Dermis blood vessel endothelial cell (primary cell): ENCODE results near the gene RSPH1. TPM values are rescaled to one million over a fixed set of nuclear protein-coding genes. Genes with fewer than 3 reads are reported as not detected.

Source experiments
- DNase-seq: peaks from one replicate; pipeline ENCODE4 v3.0.0; 2010
- total RNA-seq: library from RNA; depleted of rRNA; stranded (reverse); fragments of >200 nt; gene quantifications from 2 replicates; pipeline ENCODE4 v1.2.3, GENCODE V29; 2014

RSPH1 gene
- total RNA-seq, 1 donor from 2014 or later: not detected

- DNase-seq: no peak
Observed at GRCh38 chr21:42425591-42425990, 70.4 kb downstream of the RSPH1 start.

- peak; percentile 52 for DNase-seq
Observed at GRCh38 chr21:42424914-42425541, 71.0 kb downstream of the RSPH1 start.

GRCh38 chr21:42423685-42424084 is 72.3 kb downstream of the RSPH1 start:
- DNase-seq: no peak

- no peak for DNase-seq
Observed at GRCh38 chr21:42423197-42423675, 72.8 kb downstream of the RSPH1 start.

Other genes starting within 250 kb of the RSPH1 start
- gene TFF3, start 180.8 kb downstream of the RSPH1 start, total RNA-seq: 81.9 and 257 TPM in 2 replicates
- not detected in 2 replicates for gene TFF2, start 145.2 kb downstream of the RSPH1 start, total RNA-seq
- not detected in 2 replicates for gene TFF1, start 129.7 kb downstream of the RSPH1 start, total RNA-seq
- 0.05 TPM in 1 of 2 replicates, not detected in the other for gene TMPRSS3, start 100.2 kb downstream of the RSPH1 start, total RNA-seq
- gene UBASH3A, start 92.3 kb downstream of the RSPH1 start, total RNA-seq: not detected in 2 replicates
- gene SLC37A1, start 17.6 kb upstream of the RSPH1 start, total RNA-seq: 14.0 and 15.0 TPM in 2 replicates
- gene PDE9A, start 157.4 kb upstream of the RSPH1 start, total RNA-seq: 1.9 and 3.5 TPM in 2 replicates